Hematopoietic multipotent progenitor cell treated with erythropoietin and hydrocortisone succinate and interleukin-3 and kit ligand, for 17 days (in vitro differentiated cells): Measurements from ENCODE around the gene CDKN2A.

ENCODE experiments used
- DNase-seq: peaks from one replicate; pipeline ENCODE4 v3.0.0-alpha.2; 2015; ENCODE audit warnings: low spot score

CDKN2A gene

DNA sequence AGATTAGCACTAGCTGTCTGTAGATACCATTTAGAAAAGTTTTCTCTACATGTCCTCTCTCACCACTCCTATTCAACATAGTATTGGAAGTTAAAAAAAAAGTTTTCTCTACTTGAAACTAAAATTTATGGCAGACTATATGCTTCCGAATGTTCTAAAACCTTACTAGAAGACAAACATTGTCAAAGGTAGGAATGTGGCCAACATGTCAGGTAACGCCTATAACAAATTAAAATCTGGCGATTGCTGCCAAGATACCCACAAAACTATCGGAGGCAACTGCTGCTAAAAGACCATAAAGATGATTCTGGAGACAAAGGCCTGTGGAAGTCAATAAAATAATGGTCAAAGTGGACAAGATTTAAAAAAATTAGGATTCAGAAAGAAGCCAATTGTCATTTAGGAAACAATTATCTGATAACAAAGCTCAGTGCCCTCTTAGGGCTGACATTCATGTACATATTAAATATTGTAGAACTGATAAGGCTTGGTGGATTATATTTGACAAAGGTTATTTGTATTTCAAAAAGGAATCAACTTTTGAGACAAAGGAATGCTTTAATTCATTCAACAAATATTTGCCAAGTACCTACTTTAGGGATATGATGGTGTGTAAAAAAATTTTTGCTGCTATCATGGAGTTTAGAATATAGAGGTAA is 52.7 kb downstream of the CDKN2A start:
- no peak for DNase-seq

DNA sequence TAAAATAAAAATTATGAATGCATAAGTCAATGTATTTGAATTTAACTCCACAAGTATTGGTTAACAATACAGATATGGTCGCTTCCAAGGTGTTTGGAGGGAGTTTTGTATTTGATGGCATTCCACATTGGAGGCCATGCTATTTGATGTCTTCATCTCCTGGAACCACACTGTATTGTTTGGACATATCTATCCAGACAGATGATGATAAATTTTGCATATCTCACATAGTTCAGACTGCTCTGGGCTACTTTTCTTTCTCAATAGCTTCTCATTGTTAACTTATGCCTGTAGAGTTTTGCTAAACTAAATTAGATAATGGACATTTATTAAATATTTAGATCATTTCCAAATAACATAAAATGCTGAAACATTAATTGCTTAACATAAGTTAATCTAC is 58.0 kb downstream of the CDKN2A start:
- DNase-seq = no peak

DNA sequence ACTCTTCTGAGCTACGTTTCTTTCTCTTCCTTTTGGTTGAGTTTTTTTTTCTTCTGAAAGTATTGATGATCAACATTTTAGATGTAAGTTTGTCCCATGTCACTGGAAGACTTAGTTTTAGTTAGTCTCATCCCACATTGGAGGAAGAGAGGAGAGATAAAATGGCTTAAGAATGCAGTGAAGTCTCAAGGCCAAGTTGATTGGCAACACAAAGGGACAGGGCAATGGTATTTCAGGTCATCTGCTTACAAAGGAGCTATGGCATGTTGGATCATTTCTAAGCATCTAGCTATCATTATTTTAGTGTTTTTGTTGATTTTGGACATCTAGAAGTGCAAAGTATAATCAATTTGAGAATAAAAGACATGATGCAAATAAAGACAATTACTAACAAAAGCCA is 58.6 kb downstream of the CDKN2A start:
- DNase-seq = no peak

DNA sequence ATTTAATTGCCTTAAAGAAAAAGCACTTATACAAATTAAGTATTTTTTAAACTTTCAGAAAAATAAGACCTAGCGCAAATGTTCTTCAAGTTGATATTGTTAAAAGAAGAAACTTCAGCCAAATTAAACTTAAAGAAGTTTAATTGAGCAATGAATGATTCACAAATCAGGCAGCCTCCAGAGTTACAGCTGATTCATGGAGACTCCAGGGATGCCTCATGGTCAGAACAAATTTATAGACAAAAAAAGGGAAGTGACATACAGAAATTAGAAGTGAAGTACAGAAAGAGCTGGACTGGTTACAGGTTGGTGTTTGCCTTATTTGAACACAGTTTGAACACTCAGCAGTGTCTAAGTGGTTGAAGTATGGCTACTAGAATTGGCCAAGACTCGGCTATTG is 60.3 kb downstream of the CDKN2A start:
- no peak for DNase-seq

DNA sequence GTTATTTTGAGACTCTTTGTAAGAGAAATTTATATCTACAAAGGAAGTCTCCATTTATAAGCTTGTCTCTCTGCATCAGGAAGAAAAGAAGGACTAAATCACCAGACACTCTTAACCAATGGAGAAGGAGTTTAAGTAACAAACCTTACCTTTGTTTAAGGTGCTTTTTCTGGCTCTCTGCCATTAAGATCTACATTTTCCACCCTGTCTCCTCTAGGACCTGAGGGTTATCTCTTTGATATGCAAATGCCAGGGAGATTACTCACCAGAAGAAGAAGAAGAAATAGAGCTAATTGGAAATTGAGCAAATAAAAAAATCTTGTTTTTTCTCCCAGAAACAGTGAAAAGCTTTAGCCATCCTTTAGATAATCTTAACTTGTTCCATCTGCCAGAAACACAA is 60.9 kb downstream of the CDKN2A start:
- DNase-seq = no peak

DNA sequence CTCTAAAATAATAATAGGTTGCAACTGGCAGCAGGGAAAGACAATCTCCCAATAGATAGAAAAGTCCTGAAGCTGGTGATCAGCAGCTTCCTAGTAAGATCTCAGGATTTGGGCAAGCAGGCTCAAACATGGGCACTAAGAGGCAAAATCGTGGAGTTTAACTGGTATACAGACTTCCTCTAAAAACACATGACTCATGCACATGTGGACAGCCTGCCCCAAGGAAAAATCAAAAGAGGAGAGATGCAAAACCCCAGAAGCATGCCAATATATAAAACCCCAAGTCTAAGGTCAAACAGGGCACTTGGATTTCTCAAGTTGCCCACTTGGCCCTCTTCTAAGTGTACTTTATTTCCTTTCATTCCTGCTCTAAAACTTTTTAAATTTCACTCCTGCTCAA is 62.8 kb downstream of the CDKN2A start:
- no peak for DNase-seq

DNA sequence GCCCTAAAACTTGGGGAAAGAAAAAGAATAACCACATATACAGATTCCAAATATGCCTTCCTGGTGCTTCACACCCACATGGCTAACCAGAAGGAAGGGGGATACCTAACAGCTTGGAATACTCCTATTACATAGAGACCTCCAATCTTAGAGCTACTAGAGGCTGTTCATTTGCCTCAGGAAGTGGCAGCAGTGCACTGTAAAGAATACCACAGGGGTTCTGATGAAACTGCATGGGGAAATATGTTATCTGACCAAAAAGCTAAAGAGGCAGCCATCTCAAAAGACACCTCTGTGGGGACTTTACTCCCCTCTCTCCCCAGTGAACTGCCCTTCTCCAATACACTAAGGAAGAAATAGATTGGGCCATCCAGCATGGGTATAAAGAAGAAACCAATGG is 66.4 kb downstream of the CDKN2A start:
- no peak for DNase-seq

DNA sequence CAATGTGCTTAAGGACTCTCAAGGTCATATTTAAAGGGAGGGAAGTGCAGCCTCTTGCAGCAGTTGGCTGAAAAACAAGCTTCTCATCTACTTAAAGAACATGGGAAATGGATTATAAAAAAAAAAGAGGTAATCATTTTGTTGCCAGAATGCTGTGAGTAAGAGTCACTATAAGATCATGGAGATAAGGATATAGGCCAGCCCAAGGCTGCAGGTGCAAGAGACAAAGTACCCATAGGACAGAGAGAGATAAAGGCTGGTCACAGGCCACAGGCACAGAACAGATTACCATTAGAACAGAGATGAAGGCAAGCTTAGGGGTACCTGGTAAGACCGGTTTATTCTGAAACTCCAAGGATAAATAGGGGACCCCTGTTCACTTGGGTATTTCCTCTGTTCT is 70.5 kb downstream of the CDKN2A start:
- no peak for DNase-seq

DNA sequence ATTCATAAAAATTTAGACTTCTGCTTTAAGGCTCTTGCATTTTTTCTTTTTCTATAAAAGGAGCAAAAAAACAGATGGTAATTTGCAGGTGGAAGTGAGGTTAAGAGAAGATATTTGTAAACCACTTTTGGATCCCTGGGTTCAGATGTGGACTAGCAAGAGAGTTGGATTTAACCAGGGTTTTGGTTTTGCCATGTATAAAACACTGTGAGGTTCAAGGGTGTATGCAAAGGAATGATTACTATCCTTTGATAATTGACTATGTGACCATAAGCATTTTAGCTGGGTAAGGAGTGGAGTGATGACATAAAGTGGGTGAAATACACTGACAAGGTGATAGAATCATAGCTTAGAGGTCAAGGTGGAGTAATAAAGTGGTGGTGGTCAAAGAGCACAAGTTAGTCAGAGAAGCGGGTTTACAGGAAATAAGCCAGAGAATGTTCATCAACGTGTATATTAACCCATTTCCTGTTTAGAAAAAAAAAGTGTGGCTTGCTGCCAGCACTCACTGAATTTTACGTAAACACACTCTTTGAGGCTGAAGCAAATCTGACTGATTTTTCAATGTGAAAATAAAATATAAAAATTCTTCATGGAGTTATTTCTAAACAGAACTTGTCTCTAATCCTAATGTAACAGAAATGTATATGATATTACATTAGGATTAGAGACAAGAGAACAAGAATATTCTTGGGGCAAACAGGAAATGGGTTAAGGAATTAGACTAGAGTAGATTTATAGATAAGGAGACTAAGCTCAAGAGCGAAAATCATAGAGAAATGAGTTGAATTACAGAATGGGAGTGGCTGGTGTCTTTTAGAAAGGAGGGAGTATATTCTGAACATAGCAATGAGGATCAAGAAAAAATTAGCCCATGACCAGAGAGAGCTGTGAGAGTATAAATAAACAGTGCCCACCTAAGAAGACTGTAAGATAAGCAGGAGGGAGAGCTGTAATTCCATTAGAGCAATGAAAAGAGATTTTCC is 74.5 kb downstream of the CDKN2A start:
- no peak for DNase-seq
